HG02970 (cell line): Measurements from ENCODE around the gene CLCN2.
A peak's percentile ranks its signal among the peaks of the same experiment; 100 is the strongest.

Experiments
- ATAC-seq: cut with Tn5 transposase; IDR thresholded peaks from one replicate; pipeline ENCODE4 v1.9.1; 2021; ENCODE audit warnings: mild to moderate bottlenecking, moderate library complexity, moderate number of reproducible peaks; ENCODE audit not compliant: unreplicated experiment, low FRiP score

The CLCN2 gene

GRCh38 chr3:184361932-184362667, 695 bp upstream of the CLCN2 start:
- ATAC-seq, result peak; percentile 7

- no peak for ATAC-seq
Observed at GRCh38 chr3:184360929-184361531, 375 bp downstream of the CLCN2 start.

DNA sequence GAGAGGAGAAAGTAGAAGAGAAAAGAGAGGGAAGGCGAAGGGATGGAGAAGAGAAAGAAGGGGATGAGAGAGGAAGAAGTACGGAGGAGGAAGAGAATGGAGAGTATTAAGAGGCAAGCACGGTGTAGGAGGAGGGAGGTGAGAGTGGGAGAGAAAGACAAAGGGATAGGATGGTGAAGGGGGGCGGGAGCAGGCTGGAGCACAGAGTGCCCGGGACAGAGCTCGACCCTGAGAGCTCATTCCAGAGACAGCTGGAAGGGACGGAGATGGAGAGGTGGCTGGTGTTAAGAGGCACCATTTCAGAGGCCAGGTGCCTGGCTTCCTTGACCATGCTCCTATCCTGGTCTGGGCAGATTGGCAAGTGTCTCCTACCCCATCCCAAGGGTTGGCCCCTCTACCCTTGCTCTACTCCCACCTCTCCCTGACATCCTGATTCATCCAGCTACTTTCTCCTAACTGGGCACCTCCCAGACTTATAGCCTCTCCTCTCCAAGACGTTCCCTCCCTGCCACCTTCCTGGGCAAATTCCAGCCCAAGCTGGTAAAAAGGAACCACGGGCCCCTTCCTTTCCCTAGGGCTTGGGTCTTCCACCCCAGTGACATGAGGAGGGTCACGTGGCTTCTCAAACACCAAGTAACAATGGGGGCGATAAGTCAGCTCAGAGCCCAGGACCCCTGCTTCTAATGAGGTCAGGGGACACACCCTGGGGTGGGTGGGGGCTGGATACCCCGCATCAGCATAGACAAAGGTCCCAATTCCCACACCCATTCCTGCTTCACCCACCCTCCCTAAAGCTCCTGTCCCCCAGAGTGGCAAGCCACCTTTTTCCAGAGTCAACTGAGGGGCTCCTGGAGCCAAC, 1.1 kb downstream of the CLCN2 start:
- no peak for ATAC-seq

- no peak for ATAC-seq
Observed at GRCh38 chr3:184359610-184360009, 1.8 kb downstream of the CLCN2 start.

DNA sequence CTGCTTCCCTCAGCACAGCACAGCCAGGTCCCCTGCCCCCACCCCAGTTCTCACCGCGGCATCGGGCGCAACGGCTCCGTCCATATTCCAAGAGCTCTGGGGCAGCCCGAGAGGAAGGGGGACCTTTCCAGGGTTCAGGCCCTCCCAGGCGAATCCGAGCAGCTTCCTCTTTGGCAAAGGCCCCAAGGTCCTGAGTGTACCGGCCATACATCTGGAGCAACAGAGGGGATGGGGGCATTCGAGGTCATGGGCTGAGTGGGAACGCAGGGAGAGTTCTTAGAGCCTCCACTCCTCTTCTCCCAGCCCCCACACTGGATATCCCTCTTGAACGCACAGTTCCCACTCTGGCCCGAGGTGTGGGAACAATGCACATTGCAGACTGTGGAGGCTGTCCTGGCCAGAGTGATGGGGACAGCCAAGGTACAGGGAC, 2.5 kb downstream of the CLCN2 start:
- ATAC-seq, result no peak

DNA sequence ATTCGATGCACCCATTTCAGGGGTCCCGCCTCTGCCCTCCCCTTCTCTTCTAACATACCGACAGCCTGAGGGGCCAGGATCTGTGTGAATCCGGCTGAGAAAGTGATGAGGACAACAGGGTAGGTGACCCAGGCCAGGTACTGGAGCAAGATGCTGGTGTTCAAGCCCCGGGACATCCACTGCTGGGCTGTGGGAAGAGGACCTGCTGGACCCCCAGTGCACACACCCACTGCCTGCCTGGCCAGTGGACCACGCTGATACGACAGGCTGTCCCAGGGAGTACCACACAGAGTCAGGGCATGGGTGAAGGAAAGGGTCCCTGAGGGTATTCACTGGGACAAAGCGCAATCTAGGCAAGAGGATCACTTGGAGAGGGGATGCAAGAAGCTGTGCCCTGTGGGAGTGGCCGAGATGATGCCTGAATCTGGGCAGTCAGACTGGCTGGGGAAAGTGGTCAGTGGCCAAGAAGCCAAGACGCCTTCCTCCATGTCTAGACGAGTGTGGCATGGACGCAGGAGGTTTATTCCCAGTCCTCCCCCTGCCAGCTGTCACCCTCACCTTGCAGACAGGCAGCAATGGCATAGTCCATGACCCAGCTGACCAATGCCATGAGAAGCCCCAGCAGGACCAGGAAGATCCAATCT, 3.2 kb downstream of the CLCN2 start:
- no peak for ATAC-seq

- ATAC-seq, result no peak
Observed at GRCh38 chr3:184357248-184358123, 3.9 kb downstream of the CLCN2 start.

DNA sequence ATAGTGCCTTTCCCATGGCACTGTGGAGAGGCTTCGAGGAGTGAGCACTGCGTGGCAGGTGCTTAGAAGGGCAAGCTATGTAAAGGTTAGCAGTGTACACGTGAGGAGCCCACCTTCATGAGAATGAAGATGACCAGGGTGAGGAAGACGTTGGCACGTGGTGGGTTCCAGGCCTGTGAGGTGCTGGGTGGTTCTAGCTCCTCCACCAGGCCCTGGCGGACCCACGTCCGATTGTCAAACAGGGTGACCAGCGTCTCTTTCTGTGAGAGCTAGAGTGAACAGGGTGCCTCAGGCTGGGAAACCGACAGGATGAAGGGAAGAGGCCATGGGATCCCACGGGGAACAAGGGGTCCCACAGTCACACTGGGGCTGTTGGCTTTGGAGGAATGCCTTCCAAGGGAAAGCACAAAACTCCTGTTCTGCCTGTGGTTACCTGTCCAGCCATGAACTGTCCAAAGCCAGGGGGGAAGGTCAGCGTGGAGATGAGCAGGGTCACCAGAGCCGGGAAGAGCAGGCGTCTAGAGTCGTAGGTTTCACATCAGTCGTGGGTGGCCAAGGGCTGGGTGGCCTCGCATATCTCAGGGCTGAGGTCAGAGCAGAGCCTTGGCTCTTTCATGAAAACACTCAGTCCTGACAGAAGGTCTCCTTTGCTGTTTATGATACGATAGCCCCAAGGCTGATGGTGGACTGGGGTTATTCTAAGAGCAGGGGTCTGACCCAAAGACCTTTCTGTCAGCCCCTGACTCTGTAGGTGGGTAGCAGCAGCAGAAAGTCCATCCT, 6.0 kb downstream of the CLCN2 start:
- ATAC-seq, result no peak

GRCh38 chr3:184354754-184355153, 6.7 kb downstream of the CLCN2 start:
- no peak for ATAC-seq

DNA sequence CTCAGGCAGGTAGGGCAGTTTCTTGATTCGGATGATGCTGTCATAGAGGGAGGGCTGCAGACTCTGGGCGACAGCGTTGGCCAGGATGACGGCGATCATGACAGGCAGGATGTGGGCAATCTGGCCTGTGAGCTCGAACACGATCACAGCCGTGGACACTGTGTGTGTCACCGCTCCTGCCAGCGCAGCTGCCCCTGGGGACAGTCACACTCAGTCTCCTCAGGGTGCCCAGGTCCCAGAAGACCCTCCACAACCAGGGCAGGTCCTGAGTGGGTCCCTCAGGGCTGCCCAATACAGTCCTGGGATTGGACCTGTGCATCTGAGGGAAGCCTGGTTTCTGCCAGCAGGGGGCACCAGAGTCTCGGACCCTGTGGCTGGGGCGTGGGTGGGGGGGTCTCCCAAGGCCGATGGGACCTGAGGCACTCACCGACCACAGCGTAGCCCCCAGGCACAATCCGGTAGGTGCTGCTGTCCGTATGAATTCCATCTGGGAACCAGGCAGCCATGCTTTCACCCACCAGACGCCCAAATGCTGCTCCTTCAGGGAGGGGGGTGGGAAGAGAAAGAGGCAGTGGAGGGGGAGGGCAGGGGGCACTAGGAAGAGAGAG, 7.2 kb downstream of the CLCN2 start:
- no peak for ATAC-seq

DNA sequence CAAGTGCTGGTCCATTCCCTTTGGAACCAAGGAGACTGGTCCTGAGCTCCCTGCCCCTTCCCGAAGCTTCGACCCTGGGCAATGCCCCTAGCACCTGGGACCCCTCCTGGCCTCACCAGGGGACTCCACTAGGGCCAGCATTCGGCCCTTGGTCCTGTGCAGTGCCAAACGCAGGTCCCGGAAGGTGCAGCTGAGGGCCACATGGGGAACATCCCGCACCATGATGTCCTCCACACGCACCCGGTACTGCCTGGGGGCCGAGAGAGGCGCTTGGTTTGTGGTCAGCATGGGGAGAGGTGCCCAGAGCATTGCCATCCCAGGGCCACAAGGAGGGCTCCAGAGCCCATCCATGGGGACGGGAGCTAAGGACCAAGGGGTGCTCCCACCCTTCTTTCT, 7.9 kb downstream of the CLCN2 start:
- ATAC-seq, result no peak

DNA sequence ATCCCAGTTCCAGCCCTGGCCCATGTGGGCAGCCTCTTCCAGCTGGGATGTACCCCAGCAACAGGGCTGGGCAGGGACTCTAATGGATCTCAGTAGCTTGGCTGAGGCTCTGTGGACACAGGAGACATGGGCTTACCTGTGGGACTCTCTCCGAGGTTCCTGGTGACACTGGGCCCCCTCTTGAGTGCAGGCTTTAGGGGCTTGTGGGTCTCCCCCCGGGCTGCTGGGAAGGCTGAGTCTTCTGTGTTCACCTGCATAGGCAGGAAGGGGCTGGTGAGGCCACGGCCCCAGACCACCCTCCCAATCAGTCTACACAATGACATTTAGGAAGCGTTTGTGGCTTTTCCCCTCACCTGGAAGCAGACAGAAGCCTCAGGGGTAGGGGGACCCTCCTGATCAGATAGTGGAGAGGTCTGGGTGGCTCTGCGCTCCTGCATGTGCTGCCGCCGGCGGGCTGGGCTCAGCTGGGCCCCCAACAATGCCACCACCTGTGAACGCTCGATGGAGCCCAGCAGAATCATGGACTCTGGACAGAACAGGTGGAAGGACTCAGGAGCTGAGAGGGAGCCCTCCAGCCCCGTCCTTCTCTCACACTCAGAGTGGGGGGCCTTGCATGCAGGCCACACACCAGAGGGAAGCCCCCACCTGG, 8.4 kb downstream of the CLCN2 start:
- no peak for ATAC-seq

DNA sequence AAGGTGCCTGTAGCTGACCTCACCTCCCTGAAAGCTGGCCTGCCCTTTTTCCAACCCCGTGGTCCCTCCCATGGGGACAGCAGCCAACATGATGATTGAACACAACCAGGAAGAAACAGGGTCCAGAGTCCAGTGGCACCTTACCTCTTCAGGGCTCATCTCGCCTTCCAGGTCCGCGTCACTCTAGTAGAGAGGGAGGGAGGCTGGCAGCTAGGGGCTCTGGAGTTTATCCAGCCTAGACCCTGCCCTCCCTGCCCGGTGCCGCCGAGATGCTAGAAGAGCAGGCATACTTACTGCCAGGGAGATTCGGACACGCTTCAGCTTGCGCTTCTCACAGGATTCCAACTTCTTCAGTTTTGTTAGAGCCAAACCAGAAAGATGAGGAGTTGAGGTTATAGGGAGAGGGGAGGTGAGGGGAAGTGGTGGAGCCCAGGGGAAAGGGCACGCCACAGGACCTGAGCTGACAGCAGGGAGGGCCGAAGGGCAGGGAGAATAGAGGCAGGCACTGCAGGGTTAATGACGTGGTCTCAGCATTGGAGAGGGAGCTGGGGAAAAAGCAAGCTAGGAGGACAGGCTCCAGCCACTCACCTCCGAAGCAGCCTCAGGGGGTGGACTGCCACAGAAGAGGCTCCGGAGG, 9.1 kb downstream of the CLCN2 start:
- no peak for ATAC-seq

DNA sequence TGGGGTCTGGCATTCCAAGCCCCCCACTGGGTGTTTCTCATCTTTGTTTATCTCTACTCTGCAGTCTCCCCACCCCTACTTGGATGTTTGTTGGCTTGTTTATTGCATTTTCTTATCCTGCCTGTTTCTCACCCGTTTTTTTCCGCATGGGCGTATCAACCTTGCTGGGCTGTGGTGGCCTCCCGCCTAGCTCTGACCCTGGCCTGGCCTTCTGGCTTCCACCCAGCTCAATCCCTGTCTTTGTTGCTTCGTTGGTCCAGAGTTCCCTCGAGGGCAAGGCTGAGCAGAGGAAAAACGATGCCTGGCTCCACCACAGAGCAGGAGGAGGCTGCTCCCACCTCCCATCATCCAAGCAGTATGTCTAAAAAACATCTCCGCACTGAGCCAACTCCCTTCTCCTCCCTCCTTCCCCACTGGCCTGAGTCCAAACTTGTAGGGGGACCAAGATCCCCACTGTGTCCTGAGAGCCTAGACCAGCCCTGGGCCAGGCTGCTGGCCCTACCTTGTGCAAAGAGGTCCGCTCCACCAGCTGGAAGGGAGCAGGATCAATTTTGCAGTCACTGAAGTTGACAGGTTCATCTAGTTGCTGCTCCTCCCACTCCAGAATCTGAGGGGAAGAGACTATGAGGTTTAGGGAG, 9.8 kb downstream of the CLCN2 start:
- ATAC-seq, result no peak

- no peak for ATAC-seq
Observed at GRCh38 chr3:184350618-184351017, 10.8 kb downstream of the CLCN2 start.

GRCh38 chr3:184349563-184350470, 11.6 kb downstream of the CLCN2 start:
- no peak for ATAC-seq
